HG03139 (cell line): ENCODE data around the gene ARID5A.

Experiments used
- ATAC-seq: cut with Tn5 transposase; IDR thresholded peaks from one replicate; pipeline ENCODE4 v1.9.1; 2021; ENCODE audit not compliant: unreplicated experiment

The ARID5A gene

GRCh38 chr2:96526615-96527285 is 9.8 kb upstream of the ARID5A start:
- no peak for ATAC-seq

- ATAC-seq: no peak
Measured at GRCh38 chr2:96527286-96528005, 9.1 kb upstream of the ARID5A start.

GRCh38 chr2:96528006-96528699 is 8.4 kb upstream of the ARID5A start:
- no peak for ATAC-seq

- no peak for ATAC-seq
Measured at GRCh38 chr2:96528700-96529375, 7.7 kb upstream of the ARID5A start.

- ATAC-seq: no peak
Measured at GRCh38 chr2:96529376-96530143, 7.0 kb upstream of the ARID5A start.

- no peak for ATAC-seq
Measured at GRCh38 chr2:96530144-96530430, 6.5 kb upstream of the ARID5A start.

GRCh38 chr2:96530474-96531357 is 5.8 kb upstream of the ARID5A start:
- ATAC-seq: no peak

- ATAC-seq: no peak
Measured at GRCh38 chr2:96531366-96531765, 5.2 kb upstream of the ARID5A start.

- ATAC-seq: no peak
Measured at GRCh38 chr2:96531872-96532505, 4.6 kb upstream of the ARID5A start.

- no peak for ATAC-seq
Measured at GRCh38 chr2:96532641-96533291, 3.8 kb upstream of the ARID5A start.

- ATAC-seq: no peak
Measured at GRCh38 chr2:96533292-96534073, 3.1 kb upstream of the ARID5A start.

- ATAC-seq: no peak
Measured at GRCh38 chr2:96534141-96534540, 2.4 kb upstream of the ARID5A start.

GRCh38 chr2:96534701-96535181 is 1.8 kb upstream of the ARID5A start:
- no peak for ATAC-seq

GRCh38 chr2:96535331-96535730 is 1.2 kb upstream of the ARID5A start:
- no peak for ATAC-seq

GRCh38 chr2:96537066-96537733 is 648 bp downstream of the ARID5A start:
- ATAC-seq: peak; percentile 45

- ATAC-seq: no peak
Measured at GRCh38 chr2:96537734-96538486, 1.4 kb downstream of the ARID5A start.
